IMR-90 (cell line): ENCODE results near the gene AGK. TPM values are rescaled to one million over a fixed set of nuclear protein-coding genes. Genes with fewer than 3 reads are reported as not detected.

Experiments
- ATAC-seq: fragments of 200-7000 bp; cut with Tn5 transposase; 2 replicates; pipeline ENCODE4 v1.9.1; 2020; ENCODE audit warnings: low read depth, mild to moderate bottlenecking, moderate library complexity
- BruUV-seq: library from RNA; stranded (reverse); fragments of 400-500 nt; replicated peaks from 2 replicates; lab custom pipeline; 2021; lab: Mats Ljungman, UMichigan
- CTCF ChIA-PET: fragments of 300-600 bp; formaldehyde crosslinking; extraction: SDS; loops from one replicate; lab custom pipeline; 2021; ENCODE audit warnings: antibody characterized with exemption; lab: Yijun Ruan, JAX
- POLR2A ChIA-PET: fragments of 300-600 bp; sonication (Branson Sonifier 250); formaldehyde crosslinking; loops from one replicate; lab custom pipeline; 2022; ENCODE audit warnings: antibody characterized with exemption; ENCODE audit not compliant: unreplicated experiment; lab: Charles Lee
- DNase-seq: peaks from one replicate; pipeline ENCODE4 v3.0.0; 2013
- H2AFZ ChIP-seq: replicated peaks from 2 replicates; pipeline ENCODE3; 2013; ENCODE audit warnings: low read length, mild to moderate bottlenecking; ENCODE audit not compliant: poor library complexity
- H2AK5ac ChIP-seq: 2 replicates; pipeline ENCODE4 v1.6.1; 2013; ENCODE audit warnings: low read depth, low read length, inconsistent platforms
- H2AK9ac ChIP-seq: replicated peaks from 2 replicates; pipeline ENCODE3; 2013; ENCODE audit warnings: mild to moderate bottlenecking, low read depth, low read length, moderate library complexity; ENCODE audit not compliant: poor library complexity
- H2BK120ac ChIP-seq: 2 replicates; pipeline ENCODE4 v1.6.1; 2013; ENCODE audit warnings: low read depth, low read length, inconsistent platforms
- H2BK15ac ChIP-seq: 3 replicates; pipeline ENCODE4 v1.6.1; 2013; ENCODE audit warnings: low read depth, low read length, inconsistent platforms
- H2BK20ac ChIP-seq: 2 replicates; pipeline ENCODE4 v1.6.1; 2013; ENCODE audit warnings: low read depth, mild to moderate bottlenecking, inconsistent platforms, low read length, moderate library complexity
- H2BK5ac ChIP-seq: 2 replicates; pipeline ENCODE4 v1.6.1; 2013; ENCODE audit warnings: mild to moderate bottlenecking, low read depth, low read length, inconsistent platforms; ENCODE audit not compliant: poor library complexity, severe bottlenecking
- H3K14ac ChIP-seq: replicated peaks from 2 replicates; pipeline ENCODE4 v1.6.1; 2013; ENCODE audit warnings: low read depth, low read length, inconsistent platforms
- H3K18ac ChIP-seq: 2 replicates; pipeline ENCODE4 v1.6.1; 2013; ENCODE audit warnings: low read depth, low read length, control low read depth
- H3K23ac ChIP-seq: 2 replicates; pipeline ENCODE4 v1.6.1; 2013; ENCODE audit warnings: low read depth, low read length, inconsistent platforms
- H3K27ac ChIP-seq: 2 replicates; pipeline ENCODE4 v1.5.1; 2013; ENCODE audit warnings: mild to moderate bottlenecking, control low read depth, low read length; ENCODE audit not compliant: insufficient read depth
- H3K27me3 ChIP-seq: 2 replicates; pipeline ENCODE4 v1.6.1; 2013; ENCODE audit warnings: low read length; ENCODE audit not compliant: control insufficient read depth, insufficient read depth
- H3K36me3 ChIP-seq: 2 replicates; pipeline ENCODE4 v1.6.1; 2013; ENCODE audit warnings: low read length, mixed read lengths; ENCODE audit not compliant: control insufficient read depth, insufficient read depth
- H3K4ac ChIP-seq: 2 replicates; pipeline ENCODE4 v1.6.1; 2013; ENCODE audit warnings: low read depth, low read length, inconsistent platforms
- H3K4me1 ChIP-seq: 2 replicates; pipeline ENCODE4 v1.6.1; 2013; ENCODE audit warnings: low read length, mixed read lengths; ENCODE audit not compliant: control insufficient read depth, insufficient read depth
- H3K4me2 ChIP-seq: 2 replicates; pipeline ENCODE4 v1.6.1; 2013; ENCODE audit warnings: low read depth, mild to moderate bottlenecking, control low read depth, low read length, moderate library complexity
- H3K4me3 ChIP-seq: 2 replicates; pipeline ENCODE4 v1.5.1; 2013; ENCODE audit warnings: low read depth, mild to moderate bottlenecking, control low read depth, low read length, moderate library complexity; ENCODE audit not compliant: insufficient read depth
- H3K56ac ChIP-seq: 2 replicates; pipeline ENCODE4 v1.6.1; 2013; ENCODE audit warnings: low read length, inconsistent platforms; ENCODE audit not compliant: insufficient read depth; ENCODE audit errors: extremely low read depth
- H3K79me1 ChIP-seq, 2 experiments: 2 replicates each; pipeline ENCODE4 v1.6.1; 2013; ENCODE audit warnings: low read length in 2 of 2, inconsistent platforms in 1 of 2, low read depth in 1 of 2
- H3K9ac ChIP-seq: 2 replicates; pipeline ENCODE4 v1.6.1; 2013; ENCODE audit warnings: low read depth, low read length, control low read depth
- H3K9me1 ChIP-seq: 2 replicates; pipeline ENCODE4 v1.6.1; 2013; ENCODE audit warnings: low read length, inconsistent platforms; ENCODE audit not compliant: insufficient read depth
- H3K9me3 ChIP-seq: 2 replicates; pipeline ENCODE4 v1.6.1; 2013; ENCODE audit warnings: low read length; ENCODE audit not compliant: control insufficient read depth, insufficient read depth
- H4K20me1 ChIP-seq: 2 replicates; pipeline ENCODE4 v1.6.1; 2013; ENCODE audit warnings: low read length, inconsistent platforms; ENCODE audit not compliant: insufficient read depth
- H4K5ac ChIP-seq: 2 replicates; pipeline ENCODE4 v1.6.1; 2013; ENCODE audit warnings: mild to moderate bottlenecking, low read depth, low read length, control low read depth
- H4K8ac ChIP-seq, 2 experiments: 2 replicates each; pipeline ENCODE4 v1.6.1; 2013; ENCODE audit warnings: low read depth in 2 of 2, low read length in 2 of 2, control low read depth in 1 of 2, inconsistent platforms in 1 of 2
- H4K91ac ChIP-seq: 2 replicates; pipeline ENCODE4 v1.6.1; 2013; ENCODE audit warnings: low read depth, low read length, inconsistent platforms; ENCODE audit not compliant: insufficient read depth
- BHLHE40 ChIP-seq: fragments of 150-350 bp; IDR thresholded peaks from 2 replicates; pipeline ENCODE4 v1.6.1; 2016; ENCODE audit warnings: mild to moderate bottlenecking, low read depth, low read length
- CEBPB ChIP-seq: IDR thresholded peaks from 2 replicates; pipeline ENCODE4 v1.6.1; 2012; ENCODE audit warnings: low read depth, low read length, improper control_type of control experiment
- CHD1 ChIP-seq: IDR thresholded peaks from 2 replicates; pipeline ENCODE4 v1.6.1; 2012; ENCODE audit warnings: low read depth, low read length, improper control_type of control experiment
- CTCF ChIP-seq: conservative IDR thresholded peaks from 2 replicates; pipeline ENCODE4 v1.5.1; 2012; ENCODE audit warnings: mild to moderate bottlenecking, low read depth, low read length, improper control_type of control experiment
- FOS ChIP-seq: fragments of 150-350 bp; IDR thresholded peaks from 2 replicates; pipeline ENCODE4 v1.6.1; 2016; ENCODE audit warnings: low read depth, low read length
- POLR2A ChIP-seq: IDR thresholded peaks from 2 replicates; pipeline ENCODE4 v1.6.1; 2012; ENCODE audit warnings: mild to moderate bottlenecking, low read depth, low read length
- RAD21 ChIP-seq: IDR thresholded peaks from 2 replicates; pipeline ENCODE4 v1.6.1; 2012; ENCODE audit warnings: low read length, improper control_type of control experiment
- RFX5 ChIP-seq: IDR thresholded peaks from 2 replicates; pipeline ENCODE4 v1.8.0; 2012; ENCODE audit warnings: low read depth, mild to moderate bottlenecking, low read length, moderate library complexity
- USF2 ChIP-seq: fragments of 150-350 bp; IDR thresholded peaks from 2 replicates; pipeline ENCODE4 v1.6.1; 2017; ENCODE audit warnings: mild to moderate bottlenecking, antibody characterized with exemption, low read length, low read depth
- WGBS, 2 experiments: methylation state at CpG; one replicate each; pipeline versions ENCODE4 v1.1.5 to v1.1.7; 2013; ENCODE audit warnings: missing lambda C conversion rate in 2 of 2; ENCODE audit not compliant: insufficient read length in 1 of 2; ENCODE audit errors: extremely low coverage in 2 of 2; 5-methylcytosine and 5-hydroxymethylcytosine counted together
- dilution Hi-C: fragments of 300-500 bp; cut with HindIII; formaldehyde crosslinking; loops from one replicate; pipeline ENCODE4 v1.14.3; 2018; ENCODE audit warnings: low sequenced_read_pairs; ENCODE audit not compliant: unreplicated experiment
- in situ Hi-C: fragments of 300-500 bp; cut with MboI; formaldehyde crosslinking; loops from 3 replicates; pipeline ENCODE4 v1.14.3; 2019; ENCODE audit warnings: low sequenced_read_pairs, inconsistent platforms, mixed read lengths
- intact Hi-C: fragments of 100-400 bp; cut with micrococcal nuclease; formaldehyde crosslinking; loops from 2 replicates; pipeline ENCODE4 v1.10.0; 2022
- polyA plus RNA-seq, 3 experiments: library from polyadenylated mRNA; depleted of rRNA; stranded (reverse); fragments of >200 nt; gene quantifications; 2 replicates each; pipeline ENCODE4 v1.2.3, GENCODE V29; 2012; ENCODE audit warnings: low replicate concordance in 1 of 3
- total RNA-seq: library from RNA; depleted of rRNA; stranded (reverse); fragments of >200 nt; gene quantifications from 2 replicates; pipeline ENCODE4 v1.2.3, GENCODE V29; 2012

The AGK gene
- total and polyA plus RNA-seq, 2 of the 4 experiments (the other 2 are of a cell fraction) = 35.5 to 37.3 TPM

GRCh38 chr7:141551782-141552181, 572 bp downstream of the AGK start (continued):
- TF ChIP-seq USF2 (no peak), RFX5 (no peak), CHD1 (no peak), FOS (no peak), POLR2A (no peak)

- H4K20me1 ChIP-seq = peaks cover 13% of the 10 kb centered on the region; the same call in 1 of the 2 replicates
- no peak overlapping the region for H4K91ac ChIP-seq
- peaks cover 4% of the 10 kb centered on the region; the same call in 1 of the 2 replicates for H3K9me1 ChIP-seq
- BruUV-seq = no TSS peak
- no peak overlapping the region for H2AK5ac ChIP-seq
- ATAC-seq (no peak), DNase-seq (no peak)
- no peak overlapping the region; the same call in 1 of the 2 replicates for H3K4me2 ChIP-seq
- no peak overlapping the region for H2AK9ac ChIP-seq
- 100% methylated on average over 1 of the region's 3 CpGs; no CpG with 5 or more reads in 1 of the 2 experiments for WGBS, 2 experiments
- CTCF ChIA-PET = interaction anchor here (0.7 to 2.7 kb wide), 2 partner anchors 8 to 93 kb away, joined by 3 to 7 read pairs; no protein-coding TSS in a partner anchor
- no peak overlapping the region for H3K23ac ChIP-seq
- no peak overlapping the region for H3K18ac ChIP-seq
- H3K56ac ChIP-seq = no peak overlapping the region
- no peak overlapping the region for H2BK20ac ChIP-seq
- H3K4me1 ChIP-seq = peaks cover 3% of the 10 kb centered on the region
- no peak overlapping the region for H3K14ac ChIP-seq
- H3K27ac ChIP-seq = no peak overlapping the region
- no peak overlapping the region for H3K9ac ChIP-seq
- H3K9me3 ChIP-seq = no peaks in the 10 kb centered on the region
- no peak overlapping the region for H4K5ac ChIP-seq
- H4K8ac ChIP-seq = no peak overlapping the region
- no peak overlapping the region for H2BK5ac ChIP-seq
- dilution Hi-C loops (no loop called here), intact Hi-C loops (no loop called here), in situ Hi-C loops (no loop called here)
- POLR2A ChIA-PET = no interaction called here
- peaks cover 5% of the 10 kb centered on the region; the same call in 1 of the 2 replicates for H3K36me3 ChIP-seq
- peaks cover 8 to 16% of the 10 kb centered on the region in 2 experiments for H3K79me1 ChIP-seq
- no peaks in the 10 kb centered on the region for H3K27me3 ChIP-seq
- TF ChIP-seq RAD21 = no peak
- TF ChIP-seq FOS = no peak
- TF ChIP-seq CEBPB = no peak
- TF ChIP-seq BHLHE40 = no peak
- TF ChIP-seq CTCF = no peak
- H3K4ac ChIP-seq = no peak overlapping the region
- no peak overlapping the region for H2BK120ac ChIP-seq
- H3K4me3 ChIP-seq = no peak overlapping the region
- H2BK15ac ChIP-seq = no peak overlapping the region
- H2AFZ ChIP-seq = no peak overlapping the region
Measured at GRCh38 chr7:141557360-141557759, 6.2 kb downstream of the AGK start.
